CD14-positive monocyte (primary cell): ENCODE measurements around the gene KRTAP20-1. TPM values are rescaled to one million over a fixed set of nuclear protein-coding genes. Genes with fewer than 3 reads are reported as not detected.

Source experiments
- DNase-seq, 3 donors: peaks; one replicate each; pipeline ENCODE4 v3.0.0-alpha.2; 2011 to 2022
- H2AFZ ChIP-seq: 2 replicates; pipeline ENCODE4 v1.6.0; 2012; ENCODE audit warnings: mild to moderate bottlenecking, low read depth, low read length, inconsistent platforms; ENCODE audit not compliant: insufficient read depth, poor library complexity, severe bottlenecking
- H3K27ac ChIP-seq, 2 donors: 1 replicate in 1 of 2; 2 replicates in 1 of 2; pipeline ENCODE4 v1.5.1; 2012 to 2013; ENCODE audit warnings: low read length in 2 of 2, control low read depth in 1 of 2, inconsistent platforms in 1 of 2, low read depth in 1 of 2, mild to moderate bottlenecking in 1 of 2
- H3K27me3 ChIP-seq, 2 donors: one replicate each; pipeline versions ENCODE4 v1.6.0 to v1.6.1; 2011 to 2013; ENCODE audit warnings: low read length in 2 of 2; ENCODE audit not compliant: control insufficient read depth in 2 of 2, insufficient read depth in 2 of 2
- H3K36me3 ChIP-seq, 2 donors: replicated peaks in 1 of 2; 1 replicate in 1 of 2; 2 replicates in 1 of 2; pipeline versions ENCODE4 v1.5.1 to v1.6.1; 2012 to 2013; ENCODE audit warnings: low read length in 2 of 2, control low read depth in 1 of 2, inconsistent platforms in 1 of 2, mild to moderate bottlenecking in 1 of 2; ENCODE audit not compliant: insufficient read depth in 2 of 2, control insufficient read depth in 1 of 2
- H3K4me1 ChIP-seq, 2 donors: 1 replicate in 1 of 2; 2 replicates in 1 of 2; pipeline versions ENCODE4 v1.5.1 to v1.6.1; 2012 to 2013; ENCODE audit warnings: low read length in 2 of 2, control low read depth in 1 of 2, inconsistent platforms in 1 of 2, mild to moderate bottlenecking in 1 of 2, moderate library complexity in 1 of 2; ENCODE audit not compliant: insufficient read depth in 2 of 2, control insufficient read depth in 1 of 2
- H3K4me2 ChIP-seq: replicated peaks from 2 replicates; pipeline ENCODE3; 2012; ENCODE audit warnings: low read length, moderate library complexity, mild to moderate bottlenecking; ENCODE audit not compliant: poor library complexity, severe bottlenecking; ENCODE audit errors: extremely low read depth
- H3K4me3 ChIP-seq, 3 experiments: fragments of 200-600 bp in 1 of 3; sonication (generic) in 1 of 3; replicated peaks in 1 of 3; 1 replicate in 2 of 3; 2 replicates in 1 of 3; pipeline ENCODE4 v1.5.1; 2011 to 2013; ENCODE audit warnings: low read length in 3 of 3, mild to moderate bottlenecking in 3 of 3, control low read depth in 2 of 3, low read depth in 2 of 3, inconsistent platforms in 1 of 3, moderate library complexity in 1 of 3
- H3K79me2 ChIP-seq: 2 replicates; pipeline ENCODE4 v1.6.0; 2012; ENCODE audit warnings: mild to moderate bottlenecking, control low read depth, inconsistent platforms, low read length, moderate library complexity; ENCODE audit not compliant: insufficient read depth
- H3K9ac ChIP-seq: 2 replicates; pipeline ENCODE4 v1.6.0; 2017; ENCODE audit warnings: low read length, mild to moderate bottlenecking; ENCODE audit not compliant: insufficient read depth, poor library complexity, severe bottlenecking
- H3K9me3 ChIP-seq, 2 donors: replicated peaks in 1 of 2; 1 replicate in 1 of 2; 2 replicates in 1 of 2; pipeline versions ENCODE4 v1.5.1 to v1.6.1; 2012 to 2013; ENCODE audit warnings: low read length in 2 of 2, control low read depth in 1 of 2; ENCODE audit not compliant: control insufficient read depth in 1 of 2, insufficient read depth in 1 of 2
- H4K20me1 ChIP-seq: 2 replicates; pipeline ENCODE4 v1.6.0; 2012; ENCODE audit warnings: mild to moderate bottlenecking, low read length, control low read depth, moderate library complexity; ENCODE audit not compliant: insufficient read depth
- H3K27ac Mint-ChIP-seq, 7 donors: one replicate each; pipeline ENCODE4 v1.8.0; 2020; ENCODE audit warnings: mild to moderate bottlenecking in 7 of 7, mixed read lengths in 7 of 7, moderate library complexity in 6 of 7, inconsistent platforms in 2 of 7
- H3K27me3 Mint-ChIP-seq, 3 donors: one replicate each; pipeline ENCODE4 v1.8.0; 2021 to 2022; ENCODE audit warnings: low read depth in 3 of 3, mild to moderate bottlenecking in 3 of 3, mixed read lengths in 3 of 3, moderate library complexity in 3 of 3, inconsistent platforms in 1 of 3
- H3K36me3 Mint-ChIP-seq, 2 donors: one replicate each; pipeline ENCODE4 v1.8.0; 2020; ENCODE audit warnings: mixed read lengths in 2 of 2, inconsistent platforms in 1 of 2, mild to moderate bottlenecking in 1 of 2
- H3K4me1 Mint-ChIP-seq: one replicate; pipeline ENCODE4 v1.8.0; 2020; ENCODE audit warnings: mild to moderate bottlenecking, mixed read lengths
- H3K4me3 Mint-ChIP-seq, 2 donors: one replicate each; pipeline ENCODE4 v1.8.0; 2020; ENCODE audit warnings: mild to moderate bottlenecking in 2 of 2, mixed read lengths in 2 of 2, moderate library complexity in 1 of 2
- H3K9me3 Mint-ChIP-seq, 7 donors: one replicate each; pipeline ENCODE4 v1.8.0; 2020 to 2022; ENCODE audit warnings: mixed read lengths in 7 of 7, mild to moderate bottlenecking in 6 of 7, moderate library complexity in 6 of 7, inconsistent platforms in 2 of 7
- CTCF ChIP-seq: fragments of 200-600 bp; IDR thresholded peaks from one replicate; pipeline ENCODE4 v1.8.0; 2022; ENCODE audit warnings: antibody characterized with exemption, mild to moderate bottlenecking
- WGBS: methylation state at CpG from one replicate; pipeline ENCODE4 v1.1.5; 2013; ENCODE audit warnings: missing lambda C conversion rate; ENCODE audit not compliant: insufficient coverage; 5-methylcytosine and 5-hydroxymethylcytosine counted together
- intact Hi-C, 2 donors: fragments of 100-400 bp; cut with micrococcal nuclease; formaldehyde crosslinking; loops; one replicate each; pipeline versions ENCODE4 v1.15.0 to v1.15.1; 2023
- polyA plus RNA-seq, 3 donors: library from polyadenylated mRNA; depleted of rRNA in 1 of 3; unstranded in 2 of 3; stranded (reverse) in 1 of 3; fragments of 300-500 nt in 2 of 3; fragments of >200 nt in 1 of 3; fragmentation: Illumina TruSeq in 2 of 3; gene quantifications; 1 replicate in 2 of 3; 2 replicates in 1 of 3; pipeline ENCODE4 v1.2.3, GENCODE V29; 2012 to 2021

Gene KRTAP20-1
- polyA plus RNA-seq, 3 donors: not detected

- H3K36me3 Mint-ChIP-seq: no peaks in the 10 kb centered on the region
- H3K4me3 ChIP-seq: no peak within 1 kb of the TSS
- TF ChIP-seq CTCF: no peak
- H3K4me2 ChIP-seq: no peak within 1 kb of the TSS
- no peak within 1 kb of the TSS for H3K9ac ChIP-seq
- no peaks in the 10 kb centered on the region for H3K4me1 Mint-ChIP-seq
- intact Hi-C loops: no loop called here
- peaks cover 7 to 21% of the 10 kb centered on the region in 2 donors for H3K9me3 ChIP-seq
- H3K36me3 ChIP-seq: no peaks in the 10 kb centered on the region
- H3K27ac Mint-ChIP-seq: no peak within 1 kb of the TSS
- WGBS: 67% methylated on average over 1 of the region's 2 CpGs
- no peaks in the 10 kb centered on the region for H3K27me3 ChIP-seq
- H3K79me2 ChIP-seq: no peaks in the 10 kb centered on the region
- H4K20me1 ChIP-seq: no peaks in the 10 kb centered on the region
- peaks cover 0 to 11% (median 7%) of the 10 kb centered on the region in 7 donors for H3K9me3 Mint-ChIP-seq
- peaks cover 0 to 3% (median 0%) of the 10 kb centered on the region in 3 donors for H3K27me3 Mint-ChIP-seq
- H2AFZ ChIP-seq: no peak within 1 kb of the TSS
- H3K27ac ChIP-seq: no peak within 1 kb of the TSS
- H3K4me3 Mint-ChIP-seq: no peak within 1 kb of the TSS
- no peak for DNase-seq
- no peaks in the 10 kb centered on the region for H3K4me1 ChIP-seq
Measured at GRCh38 chr21:30613836-30614235, 2.4 kb upstream of the KRTAP20-1 start, which contains the start of gene KRTAP6-1. Gene KRTAP6-1, minus strand, starts transcription at chr21:30613930. Its CDS starts 26 bp downstream, at chr21:30613904.

GRCh38 chr21:30615199-30615598 lies 1.0 kb upstream of the KRTAP20-1 start:
- Histone ChIP-seq H3K27ac (no peak overlapping the region), H2AFZ (no peak overlapping the region), H3K79me2 (no peaks in the 10 kb centered on the region), H3K27me3 (no peaks in the 10 kb centered on the region), H3K36me3 (no peaks in the 10 kb centered on the region), H3K4me2 (no peak overlapping the region), H3K9me3 (peaks cover 7 to 21% of the 10 kb centered on the region in 2 donors), H3K4me3 (no peak overlapping the region), H3K9ac (no peak overlapping the region), H3K4me1 (no peaks in the 10 kb centered on the region), H4K20me1 (no peaks in the 10 kb centered on the region)
- H3K27ac Mint-ChIP-seq: peak overlapping the region in 1 of 7 donors; percentile 25
- no peak for TF ChIP-seq CTCF
- intact Hi-C loops: no loop called here
- H3K27me3 Mint-ChIP-seq: peaks cover 0 to 3% (median 0%) of the 10 kb centered on the region in 3 donors
- H3K4me1 Mint-ChIP-seq: no peaks in the 10 kb centered on the region
- no peaks in the 10 kb centered on the region for H3K36me3 Mint-ChIP-seq
- no peak for DNase-seq
- H3K9me3 Mint-ChIP-seq: peaks cover 0 to 11% (median 8%) of the 10 kb centered on the region in 7 donors
- no peak overlapping the region for H3K4me3 Mint-ChIP-seq
